K562 (cell line): Measurements from ENCODE around the gene LNPEP. TPM values are rescaled to one million over a fixed set of nuclear protein-coding genes. Genes with fewer than 3 reads are reported as not detected.

ENCODE experiments used
- ATAC-seq: fragments of 200-7000 bp; cut with Tn5 transposase; 3 replicates; pipeline ENCODE4 v1.9.1; 2020; ENCODE audit warnings: moderate library complexity
- BruUV-seq: library from RNA; stranded (reverse); fragments of 400-500 nt; replicated peaks from 2 replicates; lab custom pipeline; 2021; lab: Mats Ljungman, UMichigan
- CTCF ChIA-PET: fragments of 300-600 bp; formaldehyde crosslinking; extraction: SDS; loops from one replicate; lab custom pipeline; 2021; ENCODE audit warnings: low intra/inter-chr PET ratio; lab: Yijun Ruan, JAX
- POLR2A ChIA-PET: fragments of 300-600, 350-650 bp; sonication (Branson Sonifier 250); formaldehyde crosslinking; extraction: SDS; loops from one replicate; lab custom pipeline; 2021; ENCODE audit warnings: antibody characterized with exemption, inconsistent platforms; lab: Yijun Ruan, JAX
- DNase-seq, 4 experiments: peaks; one replicate each; pipeline versions ENCODE4 v3.0.0 to v3.0.0-alpha.2; 2011 to 2018; ENCODE audit warnings: low spot score in 3 of 4, mixed read lengths in 3 of 4; ENCODE audit errors: extremely low read depth in 1 of 4
- FAIRE-seq: peaks from 2 replicates; lab custom pipeline; 2011; peaks lifted over from hg19 to GRCh38; lab: Jason Lieb, UNC
- H2AFZ ChIP-seq: 2 replicates; pipeline ENCODE4 v1.6.0; 2011; ENCODE audit warnings: low read depth, low read length, control low read depth, inconsistent platforms
- H3K27ac ChIP-seq: fragments of 200-600 bp; 3 replicates; pipeline ENCODE4 v1.8.0; 2011; ENCODE audit warnings: low read depth, mild to moderate bottlenecking, control low read depth, inconsistent platforms, low read length, moderate library complexity, mixed read lengths; ENCODE audit errors: extremely low read depth
- H3K27me3 ChIP-seq, 2 experiments: fragments of 300-600 bp in 1 of 2; 2 replicates in 1 of 2; 3 replicates in 1 of 2; pipeline versions ENCODE4 v1.6.0 to v1.8.0; 2011; ENCODE audit warnings: inconsistent platforms in 2 of 2, low read length in 2 of 2, mild to moderate bottlenecking in 1 of 2, mixed read lengths in 1 of 2, moderate library complexity in 1 of 2; ENCODE audit not compliant: control insufficient read depth in 2 of 2, insufficient read depth in 2 of 2
- H3K36me3 ChIP-seq: fragments of 300-600 bp; 3 replicates; pipeline ENCODE4 v1.8.0; 2011; ENCODE audit warnings: mild to moderate bottlenecking, low read length, inconsistent platforms; ENCODE audit not compliant: control insufficient read depth, insufficient read depth
- H3K4me1 ChIP-seq, 2 experiments: fragments of 200-600 bp in 1 of 2; replicated peaks in 1 of 2; 2 replicates in 1 of 2; 3 replicates in 1 of 2; pipeline versions ENCODE4 v1.5.1 to v1.8.0; 2011; ENCODE audit warnings: inconsistent platforms in 2 of 2, low read length in 2 of 2, mild to moderate bottlenecking in 1 of 2, mixed read lengths in 1 of 2, moderate library complexity in 1 of 2; ENCODE audit not compliant: control insufficient read depth in 2 of 2, insufficient read depth in 2 of 2
- H3K4me2 ChIP-seq: 2 replicates; pipeline ENCODE4 v1.6.1; 2011; ENCODE audit warnings: low read length, control low read depth, inconsistent platforms, mixed read lengths; ENCODE audit not compliant: insufficient read depth
- H3K4me3 ChIP-seq: fragments of 200-600 bp; sonication (generic), shearing (Covaris generic); 2 replicates; pipeline ENCODE4 v1.5.1; 2016; ENCODE audit warnings: control low read depth, inconsistent platforms
- H3K79me2 ChIP-seq: fragments of 200-600 bp; 3 replicates; pipeline ENCODE4 v1.8.0; 2011; ENCODE audit warnings: low read length, inconsistent platforms; ENCODE audit not compliant: control insufficient read depth, insufficient read depth
- H3K9ac ChIP-seq, 2 experiments: 2 replicates each; pipeline versions ENCODE4 v1.6.0 to v1.6.1; 2011; ENCODE audit warnings: low read depth in 2 of 2, low read length in 2 of 2, control low read depth in 1 of 2, inconsistent platforms in 1 of 2, mild to moderate bottlenecking in 1 of 2, mixed read lengths in 1 of 2; ENCODE audit not compliant: insufficient read depth in 1 of 2
- H3K9me1 ChIP-seq: one replicate; pipeline ENCODE4 v1.6.0; 2011; ENCODE audit warnings: inconsistent platforms, mild to moderate bottlenecking, low read length, moderate library complexity; ENCODE audit not compliant: control insufficient read depth, insufficient read depth
- H3K9me3 ChIP-seq: replicated peaks from 2 replicates; pipeline ENCODE4 v1.5.1; 2011; ENCODE audit warnings: low read depth, low read length, inconsistent platforms; ENCODE audit not compliant: control insufficient read depth, insufficient read depth
- H4K20me1 ChIP-seq: replicated peaks from 2 replicates; pipeline ENCODE4 v1.6.1; 2011; ENCODE audit warnings: low read length, inconsistent platforms, mixed read lengths; ENCODE audit not compliant: control insufficient read depth, insufficient read depth
- ARID3B ChIP-seq: fragments of 250-450 bp; sonication (Bioruptor Pico); IDR thresholded peaks from 2 replicates; pipeline ENCODE4 v1.4.0; 2020; ENCODE audit warnings: borderline replicate concordance
- CAMTA2 ChIP-seq: fragments of 250-450 bp; sonication (Bioruptor Pico); conservative IDR thresholded peaks from 2 replicates; pipeline ENCODE4 v1.5.1; 2022
- CBFA2T3 ChIP-seq: fragments of 450-650 bp; IDR thresholded peaks from 2 replicates; pipeline ENCODE4 v1.6.1; 2017
- ERF ChIP-seq: fragments of 450-650 bp; formaldehyde crosslinking; IDR thresholded peaks from 2 replicates; pipeline ENCODE4 v1.4.0; 2020; ENCODE audit warnings: mild to moderate bottlenecking, mixed read lengths
- NFIC ChIP-seq: fragments of 450-650 bp; IDR thresholded peaks from 2 replicates; pipeline ENCODE4 v1.6.1; 2017; ENCODE audit warnings: mild to moderate bottlenecking, inconsistent platforms
- ZNF518B ChIP-seq: fragments of 250-450 bp; sonication (Bioruptor Pico); IDR thresholded peaks from 2 replicates; pipeline ENCODE4 v1.5.0; 2021; ENCODE audit warnings: mild to moderate bottlenecking, moderate library complexity
- WGBS: fragments of 100-300 bp; shearing (Covaris generic); methylation state at CpG from one replicate; pipeline ENCODE4 v1.1.6; 2016; ENCODE audit warnings: low coverage, mixed read lengths; ENCODE audit not compliant: insufficient coverage; ENCODE audit errors: missing lambda C conversion rate; 5-methylcytosine and 5-hydroxymethylcytosine counted together
- in situ Hi-C: fragments of 300-500 bp; cut with MboI; formaldehyde crosslinking; loops from 4 replicates; pipeline ENCODE4 v1.15.0; 2018; ENCODE audit warnings: inconsistent platforms, mixed read lengths
- intact Hi-C: fragments of 100-400 bp; cut with micrococcal nuclease; formaldehyde crosslinking; loops from 2 replicates; pipeline ENCODE4 v1.14.2; 2022
- polyA plus RNA-seq, 8 experiments: library from polyadenylated mRNA; depleted of rRNA in 4 of 8; stranded (reverse) in 5 of 8; unstranded in 3 of 8; fragments of >200 nt; fragmentation: Nextera tagmentation in 2 of 8; fragmentation: Illumina TruSeq in 1 of 8; extraction: Ambion mirVana in 2 of 8; extraction: Trizol in 1 of 8; gene quantifications; 2 replicates each; pipeline versions ENCODE4 v1.2.1 to v1.2.3, GENCODE V29; 2011 to 2014; ENCODE audit warnings: inconsistent platforms in 1 of 8, missing spikeins in 1 of 8
- total RNA-seq, 7 experiments: library from RNA; depleted of rRNA in 6 of 7; stranded (reverse); fragments of >200 nt in 6 of 7; fragmentation: Illumina TruSeq in 2 of 7; extraction: Trizol in 2 of 7; gene quantifications; 2 replicates each; pipeline versions ENCODE4 v1.2.1 to v1.2.3, GENCODE V29; 2011 to 2021; ENCODE audit warnings: low replicate concordance in 1 of 7

LNPEP gene
- total and polyA plus RNA-seq, 9 of the 15 experiments (the other 6 are each of a cell fraction or from before 2014, with no cell fraction given) = 2.6 to 27.9 (median 11.2) TPM

- H3K36me3 ChIP-seq = no peaks in the 10 kb centered on the region
- DNase-seq (no peak), FAIRE-seq (no peak), ATAC-seq (peak; percentile 34; the same call in 1 of the 3 replicates)
- H4K20me1 ChIP-seq = no peaks in the 10 kb centered on the region
- H3K4me3 ChIP-seq = no peak overlapping the region
- H3K4me2 ChIP-seq = no peak overlapping the region
- H3K27ac ChIP-seq = no peak overlapping the region
- peaks cover 0 to 3% of the 10 kb centered on the region in 2 experiments; a peak in 1 of 5 replicates for H3K4me1 ChIP-seq
- BruUV-seq = no TSS peak
- POLR2A ChIA-PET = interaction anchor here (1.1 kb wide), 1 partner anchor 15 kb away, joined by 3 read pairs; no protein-coding TSS in a partner anchor
- H3K79me2 ChIP-seq = no peaks in the 10 kb centered on the region
- H2AFZ ChIP-seq = peak overlapping the region; percentile 54
- H3K27me3 ChIP-seq = no peaks in the 10 kb centered on the region
- no peaks in the 10 kb centered on the region for H3K9me3 ChIP-seq
- CTCF ChIA-PET = no interaction called here
- intact Hi-C loops (no loop called here), in situ Hi-C loops (no loop called here)
- no peaks in the 10 kb centered on the region for H3K9me1 ChIP-seq
- 6% methylated on average over 4 of the region's 4 CpGs for WGBS
- no peak overlapping the region for H3K9ac ChIP-seq
- peak; percentile 9; the same call in 1 of the 2 replicates for TF ChIP-seq NFIC
- no peak for TF ChIP-seq ARID3B
- TF ChIP-seq, all 486 proteins: peak for 1
These were observed 139.1 kb downstream of the LNPEP start for GRCh38 chr5:97074859-97075489.

GRCh38 chr5:97075649-97076048, 139.8 kb downstream of the LNPEP start:
- POLR2A ChIA-PET = interaction anchor here (1.1 kb wide), 1 partner anchor 15 kb away, joined by 3 read pairs; no protein-coding TSS in a partner anchor
- ATAC-seq = no peak
- intact Hi-C loops = no loop called here
- TF ChIP-seq CAMTA2 (CRISPR knock-in tag) (no peak), ZNF518B (CRISPR knock-in tag) (no peak), CBFA2T3 (no peak), ERF (no peak)
- Histone ChIP-seq H3K36me3 (no peaks in the 10 kb centered on the region), H3K4me2 (no peak overlapping the region), H3K27ac (no peak overlapping the region), H3K4me1 (peaks cover 0 to 3% of the 10 kb centered on the region in 2 experiments; a peak in 1 of 5 replicates), H4K20me1 (no peaks in the 10 kb centered on the region), H2AFZ (peak overlapping the region; percentile 28; the same call in 1 of the 2 replicates), H3K9ac (no peak overlapping the region), H3K4me3 (no peak overlapping the region), H3K9me1 (no peaks in the 10 kb centered on the region), H3K27me3 (no peaks in the 10 kb centered on the region), H3K79me2 (no peaks in the 10 kb centered on the region), H3K9me3 (no peaks in the 10 kb centered on the region)
- FAIRE-seq = no peak
- 55% methylated on average over 5 of the region's 5 CpGs for WGBS
- no peak for DNase-seq
- BruUV-seq = no TSS peak
- CTCF ChIA-PET = no interaction called here
- in situ Hi-C loops = no loop called here
